HG03095 (cell line): Measurements from ENCODE around the gene LCA5.
"Not testable (repeated sequence)": the region's sequence is repeated elsewhere in the genome, so short reads cannot be mapped to it uniquely, and the experiment has no call there.

ENCODE experiments used
- ATAC-seq: cut with Tn5 transposase; IDR thresholded peaks from one replicate; pipeline ENCODE4 v1.9.1; 2021; ENCODE audit warnings: moderate library complexity; ENCODE audit not compliant: unreplicated experiment

LCA5 gene

GRCh38 chr6:79468116-79468515 is 69.1 kb downstream of the LCA5 start:
- ATAC-seq = no peak

- ATAC-seq = no peak
Observed at GRCh38 chr6:79467716-79468115, 69.5 kb downstream of the LCA5 start.

- ATAC-seq = no peak
Observed at GRCh38 chr6:79466207-79466834, 70.9 kb downstream of the LCA5 start.

GRCh38 chr6:79465381-79465780 is 71.8 kb downstream of the LCA5 start:
- no peak for ATAC-seq

GRCh38 chr6:79463621-79464050 is 73.6 kb downstream of the LCA5 start:
- no peak for ATAC-seq

- ATAC-seq = no peak
Observed at GRCh38 chr6:79461205-79461604, 76.0 kb downstream of the LCA5 start.

GRCh38 chr6:79455446-79455845 is 81.8 kb downstream of the LCA5 start:
- ATAC-seq = no peak

- no peak for ATAC-seq
Observed at GRCh38 chr6:79453558-79454042, 83.6 kb downstream of the LCA5 start.

- ATAC-seq = no peak
Observed at GRCh38 chr6:79450984-79451383, 86.2 kb downstream of the LCA5 start.

- no peak for ATAC-seq
Observed at GRCh38 chr6:79446006-79446405, 91.2 kb downstream of the LCA5 start.

- not testable (repeated sequence) for ATAC-seq
Observed at GRCh38 chr6:79443876-79444275, 93.4 kb downstream of the LCA5 start.

- ATAC-seq = no peak
Observed at GRCh38 chr6:79441192-79441591, 96.0 kb downstream of the LCA5 start.

- peak; percentile 56 for ATAC-seq
Observed at GRCh38 chr6:79440598-79440997, 96.6 kb downstream of the LCA5 start.

GRCh38 chr6:79438030-79438429 is 99.2 kb downstream of the LCA5 start:
- no peak for ATAC-seq

- ATAC-seq = no peak
Observed at GRCh38 chr6:79436241-79436640, 101.0 kb downstream of the LCA5 start.

GRCh38 chr6:79435746-79436145 is 101.5 kb downstream of the LCA5 start:
- ATAC-seq = no peak
